GM11168 (cell line): ENCODE measurements around the gene ALPL.

Experiments
- in situ Hi-C: fragments of 300-500 bp; cut with MboI; formaldehyde crosslinking; loops from one replicate; pipeline ENCODE4 v1.12.0; 2022; ENCODE audit warnings: low sequenced_read_pairs; ENCODE audit not compliant: unreplicated experiment

Gene ALPL

DNA sequence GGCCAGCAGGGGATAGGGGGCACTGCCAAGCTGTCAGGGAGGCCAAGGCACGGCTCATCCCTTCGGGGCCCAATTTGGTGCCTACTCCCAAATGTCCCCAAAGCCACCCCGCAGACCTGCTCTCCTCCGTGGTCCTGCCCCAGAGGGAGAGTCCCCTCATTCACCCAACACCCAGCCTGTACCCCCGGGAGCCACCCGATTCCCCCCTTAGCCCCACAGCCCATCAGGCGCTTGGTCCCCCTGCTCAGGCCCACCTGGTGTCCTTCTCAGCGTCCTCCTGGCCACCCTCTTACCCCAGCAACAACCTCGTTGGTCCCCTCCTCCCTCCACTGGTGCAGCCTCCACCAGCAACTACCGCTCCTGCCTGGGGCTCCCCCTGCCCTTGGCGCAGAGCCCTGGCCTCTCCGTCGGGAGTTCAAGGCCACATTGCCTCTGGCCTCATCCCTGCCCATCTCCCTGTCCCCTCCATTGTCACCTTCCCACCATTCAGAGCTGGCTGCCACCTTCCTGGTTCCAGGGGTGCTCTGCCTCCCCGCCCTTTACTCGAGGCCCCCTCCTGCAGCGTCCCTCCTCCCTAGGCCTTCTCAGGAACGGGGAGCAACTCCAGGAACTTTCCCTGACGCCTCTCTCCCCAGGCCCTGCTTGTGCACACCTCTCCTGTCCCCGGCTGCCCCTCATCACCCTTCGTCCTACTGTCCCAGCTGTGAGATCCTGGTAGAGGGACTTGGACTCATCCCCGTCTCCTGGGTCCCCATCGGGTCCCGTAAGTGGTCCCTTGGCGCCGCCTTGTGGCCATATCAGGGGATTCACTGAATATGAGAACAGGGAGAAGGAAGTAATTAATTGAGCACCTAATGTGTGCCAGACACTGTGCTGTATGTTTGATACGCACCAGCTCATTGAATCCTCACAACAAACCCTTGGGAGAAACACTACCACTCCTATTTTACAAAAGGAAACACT is 86.0 kb downstream of the ALPL start:
- in situ Hi-C loops = no loop called here

GRCh38 chr1:21596174-21596573 is 87.0 kb downstream of the ALPL start:
- in situ Hi-C loops = no loop called here

DNA sequence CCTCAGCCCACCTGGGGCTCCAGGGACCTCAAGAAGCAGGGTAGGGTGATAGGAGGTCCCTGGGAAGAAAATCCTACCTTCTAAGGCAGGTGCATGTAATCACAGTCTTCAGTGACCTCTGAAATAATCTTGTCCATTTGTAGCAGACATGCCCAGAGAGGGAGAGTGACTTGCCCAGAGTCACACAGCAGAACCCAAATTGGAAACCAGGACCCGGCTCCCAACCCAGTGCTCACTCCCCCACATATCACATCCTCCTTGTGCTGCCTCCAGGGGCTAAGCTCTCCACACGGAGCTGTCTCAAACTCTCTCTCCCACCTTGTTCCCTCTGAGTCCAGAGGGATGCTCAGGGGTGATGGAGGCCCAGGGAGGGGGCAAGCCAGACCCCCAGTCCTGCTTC is 87.4 kb downstream of the ALPL start:
- in situ Hi-C loops = no loop called here

GRCh38 chr1:21597753-21598152 is 88.5 kb downstream of the ALPL start:
- in situ Hi-C loops = no loop called here

DNA sequence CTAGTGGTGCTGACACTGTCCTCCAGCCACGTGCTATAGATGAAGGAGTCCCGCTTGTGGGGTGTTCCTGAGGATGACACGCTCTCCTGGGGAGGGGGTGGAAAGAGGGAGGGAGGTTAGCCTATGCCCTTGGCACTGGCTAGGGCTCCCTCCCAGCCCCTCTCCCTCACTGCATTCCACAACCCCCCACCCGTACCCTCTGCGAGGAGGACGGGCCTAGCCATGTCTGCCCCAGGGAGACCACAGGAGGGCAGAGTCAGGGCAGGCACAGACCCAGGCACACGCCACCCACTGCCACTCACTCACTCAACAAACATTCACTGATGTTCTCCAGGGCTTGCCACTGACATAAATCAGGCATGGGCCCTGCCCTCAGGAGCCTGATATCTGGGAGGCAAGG is 89.2 kb downstream of the ALPL start:
- in situ Hi-C loops = no loop called here

DNA sequence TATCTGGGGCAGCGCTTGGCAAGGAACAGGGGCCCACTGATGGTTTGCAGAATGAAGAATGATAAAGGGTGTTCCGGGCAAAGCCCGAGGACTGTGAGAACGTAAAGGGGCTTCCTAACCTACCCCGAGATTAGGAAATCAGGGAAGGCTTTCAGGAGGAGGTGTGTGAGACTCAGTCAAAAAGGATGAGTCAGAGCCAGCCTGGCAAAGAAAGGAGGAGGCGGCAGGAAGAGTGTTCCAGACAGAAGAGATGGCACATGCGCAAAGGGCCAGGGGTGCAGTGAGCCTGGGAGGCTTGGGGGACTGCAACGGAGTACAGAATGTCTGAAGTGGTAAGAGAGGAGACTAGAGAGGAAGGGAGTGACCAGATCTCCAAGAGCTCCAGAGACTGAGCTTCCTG is 89.7 kb downstream of the ALPL start:
- in situ Hi-C loops = no loop called here

GRCh38 chr1:21599402-21599801 is 90.2 kb downstream of the ALPL start:
- in situ Hi-C loops = no loop called here

- in situ Hi-C loops = no loop called here
Observed at GRCh38 chr1:21601278-21602048, 92.2 kb downstream of the ALPL start.

DNA sequence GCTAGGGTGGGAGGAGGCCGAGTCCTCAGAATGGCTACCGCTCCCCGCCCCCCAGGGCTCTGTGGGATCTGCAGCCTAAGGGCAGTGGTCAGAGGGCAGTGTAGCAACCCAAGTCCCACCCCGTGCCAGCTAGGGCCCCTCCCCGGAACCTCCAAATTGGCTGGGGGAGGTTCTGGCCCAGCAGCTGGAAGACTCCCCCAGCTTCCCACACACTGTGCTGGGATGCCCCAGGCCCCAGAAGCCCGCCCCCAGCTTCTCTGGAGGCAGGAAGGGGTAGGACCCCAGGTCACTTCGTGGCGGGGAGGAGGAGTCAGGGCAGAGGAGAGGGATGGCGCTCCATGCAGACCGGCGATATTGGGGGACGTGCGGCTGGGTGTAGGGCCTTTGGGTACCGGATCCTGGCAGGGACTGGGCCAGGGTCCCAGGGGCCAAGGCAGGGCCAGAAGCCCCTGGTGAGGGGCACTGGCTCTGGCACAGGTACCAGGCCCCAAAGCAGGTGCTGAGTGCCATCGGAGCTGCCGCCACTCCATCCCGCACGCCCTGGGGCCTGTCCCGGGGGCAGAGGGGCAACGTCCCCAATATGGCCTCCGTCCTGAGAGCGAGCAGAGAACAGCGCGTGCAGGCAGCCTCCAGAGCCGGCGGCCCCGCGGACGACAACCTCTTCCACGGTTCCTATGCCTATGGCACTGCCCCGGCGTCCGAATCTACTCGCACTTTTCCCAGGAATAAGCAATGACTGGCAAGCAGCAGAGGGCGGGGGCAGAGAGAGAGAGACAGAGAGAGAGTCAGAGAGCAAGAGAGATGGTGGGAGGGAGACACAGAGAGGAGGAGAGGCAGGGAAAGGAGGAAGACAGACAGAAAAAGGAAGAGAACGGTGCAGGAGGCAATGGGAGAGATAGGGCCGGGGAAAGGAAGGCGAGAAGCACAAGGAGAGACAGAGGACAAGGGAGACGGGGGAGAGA is 94.2 kb downstream of the ALPL start:
- in situ Hi-C loops = no loop called here

DNA sequence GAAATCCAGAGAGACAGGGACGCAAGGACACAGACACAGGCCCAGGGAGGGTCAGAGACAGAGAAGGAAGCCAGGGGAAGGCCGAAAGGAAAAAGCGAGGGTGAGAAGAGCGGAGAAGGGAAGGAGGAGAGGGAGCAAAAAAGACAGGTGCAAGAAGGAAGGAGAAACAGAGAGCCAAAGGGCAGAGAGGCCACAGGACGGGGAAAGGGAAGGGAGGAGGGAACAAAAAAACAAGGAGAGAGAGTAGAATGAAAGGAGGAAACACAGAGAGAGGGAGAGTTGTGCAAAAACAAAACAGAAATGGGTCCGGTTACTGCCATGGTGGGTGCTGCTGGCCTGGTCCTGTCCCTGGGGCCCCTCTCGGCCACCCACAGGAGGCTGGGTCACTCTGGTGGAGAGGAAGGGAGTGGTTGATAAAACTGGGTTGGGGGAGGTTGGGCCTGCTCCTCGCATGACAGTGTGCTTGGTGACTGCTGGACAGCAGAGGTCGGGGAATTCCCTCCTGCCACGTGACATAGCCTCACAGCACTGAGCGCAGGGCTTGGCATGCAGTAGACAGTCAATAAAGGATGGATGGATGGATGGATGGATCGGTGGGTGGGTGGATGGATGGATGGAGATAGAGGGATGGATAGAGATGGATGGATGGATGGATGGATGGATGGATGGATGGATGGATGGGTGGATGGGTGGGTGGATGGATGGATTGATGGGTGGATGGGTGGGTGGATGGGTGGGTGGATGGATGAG is 95.2 kb downstream of the ALPL start:
- in situ Hi-C loops = no loop called here

DNA sequence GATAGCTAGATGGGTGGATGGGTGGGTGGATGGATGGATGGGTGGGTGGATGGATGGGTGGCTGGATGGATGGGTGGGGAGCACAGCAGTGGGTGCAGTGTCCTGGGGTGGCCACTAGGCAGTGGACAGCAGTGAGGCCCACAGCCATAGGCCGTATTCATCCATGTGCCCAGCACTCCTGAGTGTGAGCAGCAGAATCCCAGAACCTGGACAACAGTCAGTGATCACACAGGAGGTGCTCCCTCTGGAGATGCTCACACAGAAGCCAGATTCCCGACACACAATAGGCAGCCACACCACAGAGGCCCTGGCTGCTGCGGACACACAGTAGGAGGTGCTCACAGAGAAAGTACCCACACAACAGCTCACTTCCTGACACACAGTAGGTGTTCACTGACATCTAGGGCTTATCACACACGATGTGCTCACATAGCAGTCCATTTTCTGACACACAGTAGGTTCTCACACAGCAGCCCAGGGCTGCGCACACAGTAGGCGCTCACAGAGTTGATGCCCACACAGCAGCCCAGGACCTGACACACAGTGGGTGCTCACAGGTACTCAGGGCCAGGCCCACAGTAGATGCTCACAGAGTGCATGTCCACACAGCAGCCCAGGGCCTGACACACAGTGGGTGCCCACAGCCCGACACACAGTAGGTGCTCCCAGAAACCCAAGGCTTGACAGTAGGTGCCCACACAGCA is 95.9 kb downstream of the ALPL start:
- in situ Hi-C loops = no loop called here

DNA sequence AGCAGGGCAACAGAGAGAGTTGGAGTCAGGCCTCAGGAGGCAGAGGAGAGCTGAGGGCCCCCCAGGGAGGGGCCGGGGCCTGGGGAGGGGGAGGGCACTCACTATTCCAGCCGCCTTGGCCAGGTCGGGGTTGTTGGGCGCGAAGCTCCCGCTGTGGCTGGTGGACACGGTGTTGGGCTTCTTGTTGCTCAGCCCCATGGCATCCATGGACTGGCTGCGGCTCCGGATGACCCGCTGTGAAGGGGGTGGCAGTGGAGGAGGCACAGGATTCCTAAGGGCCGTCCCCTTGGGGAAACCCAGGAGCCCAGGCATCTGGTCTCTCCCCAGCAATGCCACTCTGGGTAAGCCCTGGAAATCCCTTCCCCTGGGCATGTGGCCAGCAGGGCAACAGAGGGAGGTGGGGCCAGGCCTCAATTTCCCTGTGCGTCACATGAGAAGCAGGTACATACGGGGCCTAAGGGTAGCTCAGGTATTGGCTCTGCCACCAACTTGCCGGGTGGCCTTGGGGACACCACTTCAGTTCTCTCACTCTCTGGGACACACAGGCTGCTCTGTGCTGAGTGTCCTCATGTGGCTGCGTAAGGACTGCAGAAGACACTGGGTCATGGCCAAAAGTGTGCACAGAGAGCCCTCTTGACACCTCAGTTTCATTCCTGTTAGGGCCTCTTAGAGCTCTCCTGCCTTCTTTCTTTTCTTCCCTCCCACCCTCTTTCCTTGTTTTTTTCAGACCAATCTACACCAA is 96.9 kb downstream of the ALPL start:
- in situ Hi-C loops = no loop called here

DNA sequence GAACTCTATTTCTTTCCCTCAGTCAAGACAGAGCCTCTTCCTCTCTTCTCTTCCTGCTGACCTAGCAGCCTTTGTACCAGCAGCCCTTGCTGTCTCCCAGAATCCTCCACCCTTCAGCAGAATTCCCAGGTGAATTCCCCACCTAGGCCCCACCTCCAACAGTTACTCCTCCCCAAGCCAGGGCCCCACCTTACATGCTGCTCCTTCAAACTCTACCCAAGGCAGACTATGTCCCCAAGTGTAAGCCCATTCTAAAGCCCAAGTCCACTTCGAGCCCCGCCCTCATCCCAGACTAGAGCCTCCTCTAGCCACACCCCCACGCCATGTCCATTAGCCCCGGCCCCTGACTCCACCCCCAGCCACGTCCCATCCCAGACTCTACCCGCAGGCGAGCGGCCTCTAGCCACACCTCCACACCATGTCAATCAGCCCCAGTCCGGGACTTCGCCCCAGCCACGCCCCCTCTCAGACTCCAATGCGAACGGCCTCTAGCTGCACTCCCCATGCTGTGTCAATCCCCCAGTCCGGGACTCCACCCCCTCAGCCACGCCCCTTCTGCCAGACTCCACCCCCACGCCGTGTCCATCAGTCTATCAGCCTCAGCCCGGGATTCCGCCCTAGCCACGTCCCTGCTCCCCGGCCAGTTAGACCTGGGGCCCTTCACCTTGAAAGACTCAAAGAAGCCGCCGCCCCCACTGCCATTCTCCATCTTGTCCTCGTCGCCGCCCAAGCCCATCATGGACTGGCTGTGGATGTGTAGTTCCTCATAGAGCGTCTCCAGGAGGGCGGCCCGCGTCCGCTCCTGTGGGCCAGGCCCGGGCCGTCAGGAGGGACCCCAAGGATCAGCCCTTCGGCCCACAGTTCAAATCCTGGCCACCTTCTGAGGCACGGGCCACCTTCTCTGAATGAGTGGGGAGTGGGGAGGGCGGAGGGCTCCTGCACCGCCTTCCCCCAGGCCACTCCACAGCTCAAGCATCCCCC is 98.6 kb downstream of the ALPL start:
- in situ Hi-C loops = no loop called here

GRCh38 chr1:21608798-21609197 is 99.6 kb downstream of the ALPL start:
- in situ Hi-C loops = no loop called here

DNA sequence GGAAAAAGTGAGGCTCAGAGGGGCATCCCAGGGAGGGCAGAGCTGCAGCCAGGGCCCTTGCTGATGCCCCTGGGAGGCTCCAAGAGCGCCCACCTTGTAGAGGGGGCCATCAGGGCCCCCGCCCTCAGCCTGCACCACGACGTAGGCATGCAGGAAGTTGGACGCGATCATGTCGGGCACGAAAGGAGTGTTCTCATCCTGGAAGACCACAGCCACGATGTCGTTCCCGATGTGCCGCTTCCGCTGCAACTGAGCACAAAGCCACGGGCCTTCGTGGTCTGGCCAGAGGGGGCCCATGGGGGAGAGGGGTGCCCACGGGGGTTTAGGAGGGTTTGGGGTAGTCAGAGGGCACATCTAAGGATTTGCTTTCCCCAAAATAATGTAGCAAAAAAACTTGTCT is 100.8 kb downstream of the ALPL start:
- in situ Hi-C loops = no loop called here

- in situ Hi-C loops = no loop called here
Observed at GRCh38 chr1:21610989-21611785, 102.0 kb downstream of the ALPL start.
